Measurements from ENCODE around the gene DPH2. TPM values are rescaled to one million over a fixed set of nuclear protein-coding genes. Genes with fewer than 3 reads are reported as not detected.

The DPH2 gene
- polyA plus RNA-seq, 2 donors, result 14.2 to 17.9 TPM

- Histone ChIP-seq H3K27ac (ENCODE audit: low read depth in 2 of 2, low read length in 1 of 2) (peak overlapping the region in 1 of 2 donors; percentile 71), H3K4me3 (ENCODE audit: low read depth in 1 of 2, low read length in 2 of 2) (no peak overlapping the region), H3K27me3 (ENCODE audit: control insufficient read depth in 1 of 2, insufficient read depth in 2 of 2, low read length in 2 of 2) (no peaks in the 10 kb centered on the region), H3K36me3 (ENCODE audit: control insufficient read depth in 2 of 2, insufficient read depth in 2 of 2, low read length in 1 of 2) (peaks cover 9 to 26% of the 10 kb centered on the region in 2 donors), H3K4me1 (ENCODE audit: control insufficient read depth in 2 of 2, insufficient read depth in 2 of 2, low read length in 1 of 2) (peaks cover 8 to 15% of the 10 kb centered on the region in 2 donors), H3K9me3 (ENCODE audit: control insufficient read depth in 2 of 2, insufficient read depth in 1 of 2, low read depth in 1 of 2, low read length in 1 of 2) (no peaks in the 10 kb centered on the region)
- 51 to 60% methylated on average over 8 of the region's 8 CpGs for WGBS, 2 donors
Measured at GRCh38 chr1:43952731-43953346, 17.0 kb upstream of the DPH2 start.

DNA sequence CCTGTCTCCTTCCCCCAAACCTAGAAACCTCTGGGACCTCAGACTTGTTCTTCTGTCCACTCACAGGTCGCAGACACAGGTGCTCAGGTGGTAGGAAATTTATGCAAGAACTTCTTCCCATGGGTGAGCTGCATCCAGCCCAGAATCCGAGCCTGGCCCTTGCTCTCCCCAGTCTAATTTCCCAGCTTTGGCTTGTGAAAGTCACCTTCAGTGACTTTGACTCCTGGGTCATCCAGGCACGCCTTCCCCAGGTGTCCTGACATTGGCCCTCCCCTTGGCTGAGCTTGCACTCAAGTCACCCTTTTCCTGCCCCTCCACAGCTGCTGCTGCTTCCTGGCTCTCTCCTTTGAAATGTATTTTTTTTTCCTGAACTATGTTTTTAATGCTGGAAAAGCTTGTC lies 16.4 kb upstream of the DPH2 start:
- H3K9me3 ChIP-seq (ENCODE audit: control insufficient read depth in 2 of 2, insufficient read depth in 1 of 2, low read depth in 1 of 2, low read length in 1 of 2), result no peaks in the 10 kb centered on the region
- H3K27me3 ChIP-seq (ENCODE audit: control insufficient read depth in 1 of 2, insufficient read depth in 2 of 2, low read length in 2 of 2), result no peaks in the 10 kb centered on the region
- H3K4me3 ChIP-seq (ENCODE audit: low read depth in 1 of 2, low read length in 2 of 2), result no peak overlapping the region
- peaks cover 4 to 10% of the 10 kb centered on the region in 2 donors for H3K4me1 ChIP-seq (ENCODE audit: control insufficient read depth in 2 of 2, insufficient read depth in 2 of 2, low read length in 1 of 2)
- H3K36me3 ChIP-seq (ENCODE audit: control insufficient read depth in 2 of 2, insufficient read depth in 2 of 2, low read length in 1 of 2), result peaks cover 10 to 29% of the 10 kb centered on the region in 2 donors
- H3K27ac ChIP-seq (ENCODE audit: low read depth in 2 of 2, low read length in 1 of 2), result peak overlapping the region in 1 of 2 donors; percentile 71
- WGBS, 2 donors, result 71 to 82% methylated on average over 3 of the region's 3 CpGs

DNA sequence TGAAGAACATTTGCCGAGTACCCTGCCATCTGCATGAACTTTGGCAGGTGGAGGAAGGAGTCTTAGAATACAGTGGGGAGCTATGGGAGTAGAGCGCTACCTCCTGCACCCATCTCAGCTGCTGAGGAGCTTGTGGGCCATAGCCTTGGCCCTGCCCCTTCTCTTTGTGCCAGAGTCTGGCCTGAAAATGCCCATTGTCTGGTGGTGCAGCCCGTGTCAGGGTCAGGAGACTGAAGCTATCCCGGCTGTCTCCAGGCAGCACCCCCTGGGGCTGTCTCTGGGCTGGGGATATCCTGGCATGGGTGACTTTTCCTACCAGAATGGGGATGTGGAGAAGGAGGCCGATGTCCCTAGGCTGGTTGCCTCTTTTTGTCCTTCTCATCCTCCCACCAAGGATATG lies 15.8 kb upstream of the DPH2 start:
- Histone ChIP-seq H3K36me3 (ENCODE audit: control insufficient read depth in 2 of 2, insufficient read depth in 2 of 2, low read length in 1 of 2) (peaks cover 15 to 35% of the 10 kb centered on the region in 2 donors), H3K9me3 (ENCODE audit: control insufficient read depth in 2 of 2, insufficient read depth in 1 of 2, low read depth in 1 of 2, low read length in 1 of 2) (no peaks in the 10 kb centered on the region), H3K27ac (ENCODE audit: low read depth in 2 of 2, low read length in 1 of 2) (no peak overlapping the region), H3K4me3 (ENCODE audit: low read depth in 1 of 2, low read length in 2 of 2) (no peak overlapping the region), H3K27me3 (ENCODE audit: control insufficient read depth in 1 of 2, insufficient read depth in 2 of 2, low read length in 2 of 2) (no peaks in the 10 kb centered on the region), H3K4me1 (ENCODE audit: control insufficient read depth in 2 of 2, insufficient read depth in 2 of 2, low read length in 1 of 2) (peaks cover 0 to 7% of the 10 kb centered on the region in 2 donors)
- 89 to 93% methylated on average over 5 of the region's 5 CpGs for WGBS, 2 donors

GRCh38 chr1:43956234-43956633 lies 13.6 kb upstream of the DPH2 start:
- peaks cover 20 to 39% of the 10 kb centered on the region in 2 donors for H3K36me3 ChIP-seq (ENCODE audit: control insufficient read depth in 2 of 2, insufficient read depth in 2 of 2, low read length in 1 of 2)
- no peak overlapping the region for H3K4me3 ChIP-seq (ENCODE audit: low read depth in 1 of 2, low read length in 2 of 2)
- 94 to 96% methylated on average over 8 of the region's 8 CpGs for WGBS, 2 donors
- no peak overlapping the region for H3K27ac ChIP-seq (ENCODE audit: low read depth in 2 of 2, low read length in 1 of 2)
- H3K27me3 ChIP-seq (ENCODE audit: control insufficient read depth in 1 of 2, insufficient read depth in 2 of 2, low read length in 2 of 2), result no peaks in the 10 kb centered on the region
- no peaks in the 10 kb centered on the region for H3K9me3 ChIP-seq (ENCODE audit: control insufficient read depth in 2 of 2, insufficient read depth in 1 of 2, low read depth in 1 of 2, low read length in 1 of 2)
- peaks cover 0 to 4% of the 10 kb centered on the region in 2 donors for H3K4me1 ChIP-seq (ENCODE audit: control insufficient read depth in 2 of 2, insufficient read depth in 2 of 2, low read length in 1 of 2)

GRCh38 chr1:43957407-43958040 lies 12.3 kb upstream of the DPH2 start:
- peaks cover 0 to 4% of the 10 kb centered on the region in 2 donors for H3K4me1 ChIP-seq (ENCODE audit: control insufficient read depth in 2 of 2, insufficient read depth in 2 of 2, low read length in 1 of 2)
- WGBS, 2 donors, result 85% methylated on average over 7 of the region's 7 CpGs
- H3K27me3 ChIP-seq (ENCODE audit: control insufficient read depth in 1 of 2, insufficient read depth in 2 of 2, low read length in 2 of 2), result no peaks in the 10 kb centered on the region
- H3K27ac ChIP-seq (ENCODE audit: low read depth in 2 of 2, low read length in 1 of 2), result no peak overlapping the region
- no peaks in the 10 kb centered on the region for H3K9me3 ChIP-seq (ENCODE audit: control insufficient read depth in 2 of 2, insufficient read depth in 1 of 2, low read depth in 1 of 2, low read length in 1 of 2)
- H3K4me3 ChIP-seq (ENCODE audit: low read depth in 1 of 2, low read length in 2 of 2), result no peak overlapping the region
- H3K36me3 ChIP-seq (ENCODE audit: control insufficient read depth in 2 of 2, insufficient read depth in 2 of 2, low read length in 1 of 2), result peaks cover 26 to 40% of the 10 kb centered on the region in 2 donors

- Histone ChIP-seq H3K36me3 (ENCODE audit: control insufficient read depth in 2 of 2, insufficient read depth in 2 of 2, low read length in 1 of 2) (peaks cover 26 to 40% of the 10 kb centered on the region in 2 donors), H3K27me3 (ENCODE audit: control insufficient read depth in 1 of 2, insufficient read depth in 2 of 2, low read length in 2 of 2) (no peaks in the 10 kb centered on the region), H3K4me1 (ENCODE audit: control insufficient read depth in 2 of 2, insufficient read depth in 2 of 2, low read length in 1 of 2) (no peaks in the 10 kb centered on the region), H3K4me3 (ENCODE audit: low read depth in 1 of 2, low read length in 2 of 2) (no peak overlapping the region), H3K9me3 (ENCODE audit: control insufficient read depth in 2 of 2, insufficient read depth in 1 of 2, low read depth in 1 of 2, low read length in 1 of 2) (no peaks in the 10 kb centered on the region), H3K27ac (ENCODE audit: low read depth in 2 of 2, low read length in 1 of 2) (no peak overlapping the region)
- WGBS, 2 donors, result 90 to 91% methylated on average over 9 of the region's 9 CpGs
Measured at GRCh38 chr1:43958351-43959255, 11.2 kb upstream of the DPH2 start.

DNA sequence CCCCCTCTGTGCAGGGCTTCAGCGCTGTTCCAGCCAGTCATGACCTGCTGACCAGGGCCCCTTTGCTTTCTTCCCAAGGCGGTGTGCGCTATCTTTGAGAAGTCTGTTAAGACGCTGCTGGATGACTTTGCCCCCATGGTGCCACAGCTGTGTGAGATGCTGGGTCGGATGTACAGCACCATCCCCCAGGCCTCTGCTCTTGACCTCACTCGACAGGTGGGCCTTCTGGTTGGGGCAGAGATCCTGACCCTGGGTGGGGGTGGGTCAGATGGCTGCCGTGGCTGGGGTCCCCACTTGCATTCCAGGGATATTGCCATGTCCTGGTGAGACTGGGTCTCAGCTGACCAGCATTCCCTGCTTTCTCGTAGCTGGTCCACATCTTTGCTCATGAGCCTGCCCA lies 9.0 kb upstream of the DPH2 start:
- Histone ChIP-seq H3K27me3 (ENCODE audit: control insufficient read depth in 1 of 2, insufficient read depth in 2 of 2, low read length in 2 of 2) (no peaks in the 10 kb centered on the region), H3K4me3 (ENCODE audit: low read depth in 1 of 2, low read length in 2 of 2) (no peak overlapping the region), H3K9me3 (ENCODE audit: control insufficient read depth in 2 of 2, insufficient read depth in 1 of 2, low read depth in 1 of 2, low read length in 1 of 2) (no peaks in the 10 kb centered on the region), H3K4me1 (ENCODE audit: control insufficient read depth in 2 of 2, insufficient read depth in 2 of 2, low read length in 1 of 2) (no peaks in the 10 kb centered on the region), H3K27ac (ENCODE audit: low read depth in 2 of 2, low read length in 1 of 2) (no peak overlapping the region), H3K36me3 (ENCODE audit: control insufficient read depth in 2 of 2, insufficient read depth in 2 of 2, low read length in 1 of 2) (peaks cover 29 to 50% of the 10 kb centered on the region in 2 donors)
- 90 to 92% methylated on average over 8 of the region's 8 CpGs for WGBS, 2 donors

DNA sequence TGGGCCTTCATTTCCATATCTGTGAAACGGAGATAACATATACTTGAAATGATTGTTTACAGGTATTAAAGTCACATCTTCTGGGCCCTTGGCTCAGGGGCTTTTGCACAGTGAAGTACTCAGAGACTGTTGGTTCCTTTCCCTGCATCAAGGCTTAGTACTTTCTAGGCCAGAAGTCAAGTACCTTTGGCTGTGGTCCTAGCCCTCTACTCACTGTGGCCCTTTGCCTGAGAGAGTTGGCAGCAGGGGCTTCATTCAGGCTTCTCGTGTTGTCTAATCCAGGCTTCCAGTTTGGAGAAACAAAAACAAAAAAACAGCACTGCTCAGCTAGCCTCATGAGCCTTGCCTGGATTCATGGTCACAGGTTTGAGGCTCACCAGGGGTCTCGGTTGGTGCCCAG lies 8.1 kb upstream of the DPH2 start:
- Histone ChIP-seq H3K27me3 (ENCODE audit: control insufficient read depth in 1 of 2, insufficient read depth in 2 of 2, low read length in 2 of 2) (no peaks in the 10 kb centered on the region), H3K9me3 (ENCODE audit: control insufficient read depth in 2 of 2, insufficient read depth in 1 of 2, low read depth in 1 of 2, low read length in 1 of 2) (no peaks in the 10 kb centered on the region), H3K4me3 (ENCODE audit: low read depth in 1 of 2, low read length in 2 of 2) (no peak overlapping the region), H3K27ac (ENCODE audit: low read depth in 2 of 2, low read length in 1 of 2) (no peak overlapping the region), H3K4me1 (ENCODE audit: control insufficient read depth in 2 of 2, insufficient read depth in 2 of 2, low read length in 1 of 2) (no peaks in the 10 kb centered on the region), H3K36me3 (ENCODE audit: control insufficient read depth in 2 of 2, insufficient read depth in 2 of 2, low read length in 1 of 2) (peaks cover 25 to 50% of the 10 kb centered on the region in 2 donors)
- 86 to 91% methylated on average over 3 of the region's 3 CpGs for WGBS, 2 donors

DNA sequence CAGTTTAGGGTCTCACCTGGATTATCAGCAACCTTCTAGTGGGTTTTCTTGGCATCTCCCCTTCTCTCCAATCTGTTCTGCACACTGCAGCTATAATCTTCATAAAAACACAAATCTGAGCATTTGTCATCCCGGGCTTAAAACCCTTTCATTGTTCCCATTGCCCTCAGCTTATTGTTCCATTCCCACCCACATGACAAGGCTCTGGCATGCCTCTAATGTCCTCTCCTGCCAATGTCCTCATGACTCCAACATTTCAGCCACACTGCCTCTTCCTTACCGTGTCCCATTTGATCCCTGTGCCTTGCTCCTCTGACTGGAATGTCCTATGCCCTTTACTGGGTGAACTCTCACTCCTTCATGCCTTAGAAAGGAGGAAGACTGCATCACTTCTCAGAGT lies 7.5 kb upstream of the DPH2 start:
- H3K27me3 ChIP-seq (ENCODE audit: control insufficient read depth in 1 of 2, insufficient read depth in 2 of 2, low read length in 2 of 2), result no peaks in the 10 kb centered on the region
- H3K4me3 ChIP-seq (ENCODE audit: low read depth in 1 of 2, low read length in 2 of 2), result no peak overlapping the region
- H3K36me3 ChIP-seq (ENCODE audit: control insufficient read depth in 2 of 2, insufficient read depth in 2 of 2, low read length in 1 of 2), result peaks cover 20 to 48% of the 10 kb centered on the region in 2 donors
- H3K9me3 ChIP-seq (ENCODE audit: control insufficient read depth in 2 of 2, insufficient read depth in 1 of 2, low read depth in 1 of 2, low read length in 1 of 2), result no peaks in the 10 kb centered on the region
- H3K27ac ChIP-seq (ENCODE audit: low read depth in 2 of 2, low read length in 1 of 2), result no peak overlapping the region
- 85 to 93% methylated on average over 2 of the region's 2 CpGs for WGBS, 2 donors
- H3K4me1 ChIP-seq (ENCODE audit: control insufficient read depth in 2 of 2, insufficient read depth in 2 of 2, low read length in 1 of 2), result no peaks in the 10 kb centered on the region

Data from esophagus (tissue), 2 donors.